K562 (cell line): Measurements from ENCODE around the gene PPFIA3. TPM values are rescaled to one million over a fixed set of nuclear protein-coding genes. Genes with fewer than 3 reads are reported as not detected.

ENCODE experiments used
- ATAC-seq: fragments of 200-7000 bp; cut with Tn5 transposase; 3 replicates; pipeline ENCODE4 v1.9.1; 2020; ENCODE audit warnings: moderate library complexity
- BruUV-seq: library from RNA; stranded (reverse); fragments of 400-500 nt; replicated peaks from 2 replicates; lab custom pipeline; 2021; lab: Mats Ljungman, UMichigan
- CTCF ChIA-PET: fragments of 300-600 bp; formaldehyde crosslinking; extraction: SDS; loops from one replicate; lab custom pipeline; 2021; ENCODE audit warnings: low intra/inter-chr PET ratio; lab: Yijun Ruan, JAX
- POLR2A ChIA-PET: fragments of 300-600, 350-650 bp; sonication (Branson Sonifier 250); formaldehyde crosslinking; extraction: SDS; loops from one replicate; lab custom pipeline; 2021; ENCODE audit warnings: antibody characterized with exemption, inconsistent platforms; lab: Yijun Ruan, JAX
- DNase-seq, 4 experiments: peaks; one replicate each; pipeline versions ENCODE4 v3.0.0 to v3.0.0-alpha.2; 2011 to 2018; ENCODE audit warnings: low spot score in 3 of 4, mixed read lengths in 3 of 4; ENCODE audit errors: extremely low read depth in 1 of 4
- FAIRE-seq: peaks from 2 replicates; lab custom pipeline; 2011; peaks lifted over from hg19 to GRCh38; lab: Jason Lieb, UNC
- H2AFZ ChIP-seq: 2 replicates; pipeline ENCODE4 v1.6.0; 2011; ENCODE audit warnings: low read depth, low read length, control low read depth, inconsistent platforms
- H3K27ac ChIP-seq: fragments of 200-600 bp; 3 replicates; pipeline ENCODE4 v1.8.0; 2011; ENCODE audit warnings: low read depth, mild to moderate bottlenecking, control low read depth, inconsistent platforms, low read length, moderate library complexity, mixed read lengths; ENCODE audit errors: extremely low read depth
- H3K27me3 ChIP-seq, 2 experiments: fragments of 300-600 bp in 1 of 2; 2 replicates in 1 of 2; 3 replicates in 1 of 2; pipeline versions ENCODE4 v1.6.0 to v1.8.0; 2011; ENCODE audit warnings: inconsistent platforms in 2 of 2, low read length in 2 of 2, mild to moderate bottlenecking in 1 of 2, mixed read lengths in 1 of 2, moderate library complexity in 1 of 2; ENCODE audit not compliant: control insufficient read depth in 2 of 2, insufficient read depth in 2 of 2
- H3K36me3 ChIP-seq: fragments of 300-600 bp; 3 replicates; pipeline ENCODE4 v1.8.0; 2011; ENCODE audit warnings: mild to moderate bottlenecking, low read length, inconsistent platforms; ENCODE audit not compliant: control insufficient read depth, insufficient read depth
- H3K4me1 ChIP-seq, 2 experiments: fragments of 200-600 bp in 1 of 2; replicated peaks in 1 of 2; 2 replicates in 1 of 2; 3 replicates in 1 of 2; pipeline versions ENCODE4 v1.5.1 to v1.8.0; 2011; ENCODE audit warnings: inconsistent platforms in 2 of 2, low read length in 2 of 2, mild to moderate bottlenecking in 1 of 2, mixed read lengths in 1 of 2, moderate library complexity in 1 of 2; ENCODE audit not compliant: control insufficient read depth in 2 of 2, insufficient read depth in 2 of 2
- H3K4me2 ChIP-seq: 2 replicates; pipeline ENCODE4 v1.6.1; 2011; ENCODE audit warnings: low read length, control low read depth, inconsistent platforms, mixed read lengths; ENCODE audit not compliant: insufficient read depth
- H3K4me3 ChIP-seq: fragments of 200-600 bp; sonication (generic), shearing (Covaris generic); 2 replicates; pipeline ENCODE4 v1.5.1; 2016; ENCODE audit warnings: control low read depth, inconsistent platforms
- H3K79me2 ChIP-seq: fragments of 200-600 bp; 3 replicates; pipeline ENCODE4 v1.8.0; 2011; ENCODE audit warnings: low read length, inconsistent platforms; ENCODE audit not compliant: control insufficient read depth, insufficient read depth
- H3K9ac ChIP-seq, 2 experiments: 2 replicates each; pipeline versions ENCODE4 v1.6.0 to v1.6.1; 2011; ENCODE audit warnings: low read depth in 2 of 2, low read length in 2 of 2, control low read depth in 1 of 2, inconsistent platforms in 1 of 2, mild to moderate bottlenecking in 1 of 2, mixed read lengths in 1 of 2; ENCODE audit not compliant: insufficient read depth in 1 of 2
- H3K9me1 ChIP-seq: one replicate; pipeline ENCODE4 v1.6.0; 2011; ENCODE audit warnings: inconsistent platforms, mild to moderate bottlenecking, low read length, moderate library complexity; ENCODE audit not compliant: control insufficient read depth, insufficient read depth
- H3K9me3 ChIP-seq: replicated peaks from 2 replicates; pipeline ENCODE4 v1.5.1; 2011; ENCODE audit warnings: low read depth, low read length, inconsistent platforms; ENCODE audit not compliant: control insufficient read depth, insufficient read depth
- H4K20me1 ChIP-seq: replicated peaks from 2 replicates; pipeline ENCODE4 v1.6.1; 2011; ENCODE audit warnings: low read length, inconsistent platforms, mixed read lengths; ENCODE audit not compliant: control insufficient read depth, insufficient read depth
- POLR2G ChIP-seq: fragments of 200-400 bp; formaldehyde crosslinking; IDR thresholded peaks from 2 replicates; pipeline ENCODE4 v1.6.1; 2017; ENCODE audit warnings: low read depth, mild to moderate bottlenecking, antibody characterized with exemption, low read length, moderate library complexity
- RBFOX2 ChIP-seq: fragments of 200-400 bp; formaldehyde crosslinking; IDR thresholded peaks from 2 replicates; pipeline ENCODE4 v1.6.1; 2017; ENCODE audit warnings: low read depth, mild to moderate bottlenecking, low read length, moderate library complexity
- WGBS: fragments of 100-300 bp; shearing (Covaris generic); methylation state at CpG from one replicate; pipeline ENCODE4 v1.1.6; 2016; ENCODE audit warnings: low coverage, mixed read lengths; ENCODE audit not compliant: insufficient coverage; ENCODE audit errors: missing lambda C conversion rate; 5-methylcytosine and 5-hydroxymethylcytosine counted together
- in situ Hi-C: fragments of 300-500 bp; cut with MboI; formaldehyde crosslinking; loops from 4 replicates; pipeline ENCODE4 v1.15.0; 2018; ENCODE audit warnings: inconsistent platforms, mixed read lengths
- intact Hi-C: fragments of 100-400 bp; cut with micrococcal nuclease; formaldehyde crosslinking; loops from 2 replicates; pipeline ENCODE4 v1.14.2; 2022
- polyA plus RNA-seq, 8 experiments: library from polyadenylated mRNA; depleted of rRNA in 4 of 8; stranded (reverse) in 5 of 8; unstranded in 3 of 8; fragments of >200 nt; fragmentation: Nextera tagmentation in 2 of 8; fragmentation: Illumina TruSeq in 1 of 8; extraction: Ambion mirVana in 2 of 8; extraction: Trizol in 1 of 8; gene quantifications; 2 replicates each; pipeline versions ENCODE4 v1.2.1 to v1.2.3, GENCODE V29; 2011 to 2014; ENCODE audit warnings: inconsistent platforms in 1 of 8, missing spikeins in 1 of 8
- total RNA-seq, 7 experiments: library from RNA; depleted of rRNA in 6 of 7; stranded (reverse); fragments of >200 nt in 6 of 7; fragmentation: Illumina TruSeq in 2 of 7; extraction: Trizol in 2 of 7; gene quantifications; 2 replicates each; pipeline versions ENCODE4 v1.2.1 to v1.2.3, GENCODE V29; 2011 to 2021; ENCODE audit warnings: low replicate concordance in 1 of 7
- TF ChIP-seq, protein P1 (sequence below): fragments of 450-650 bp; IDR thresholded peaks from 2 replicates; pipeline ENCODE4 v1.6.1; 2016; ENCODE audit warnings: missing biosample characterization, missing genetic modification characterization

PPFIA3 gene
- total and polyA plus RNA-seq, 9 of the 15 experiments (the other 6 are each of a cell fraction or from before 2014, with no cell fraction given): 0.10 to 53.0 (median 17.6) TPM

DNA sequence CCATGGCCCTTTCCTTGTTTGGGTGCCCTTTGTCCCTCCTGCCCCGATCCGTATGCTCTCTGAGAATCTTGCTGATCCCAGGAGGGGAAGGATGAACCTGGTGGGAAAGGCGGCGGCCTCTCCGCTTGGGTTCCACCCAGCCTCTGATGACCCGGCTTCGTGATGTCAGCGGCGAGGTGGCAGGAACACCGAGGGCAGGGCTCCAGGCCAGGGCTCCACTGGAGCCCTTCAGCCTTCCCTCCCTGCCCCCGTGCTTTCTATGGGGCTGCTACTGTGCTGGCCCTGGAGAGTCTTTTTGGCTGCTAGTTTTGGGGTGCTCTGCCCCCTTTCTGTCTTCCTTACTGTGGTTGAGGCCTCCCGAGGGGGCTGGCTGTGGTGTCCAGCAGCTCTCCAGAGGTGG is 17.0 kb upstream of the PPFIA3 start:
- Histone ChIP-seq H3K9ac (no peak overlapping the region), H4K20me1 (peaks cover 29% of the 10 kb centered on the region), H3K79me2 (peaks cover 37% of the 10 kb centered on the region), H2AFZ (no peak overlapping the region), H3K27me3 (no peaks in the 10 kb centered on the region), H3K9me1 (peaks cover 11% of the 10 kb centered on the region), H3K27ac (no peak overlapping the region), H3K4me1 (peaks cover 0 to 38% of the 10 kb centered on the region in 2 experiments; a peak in 3 of 5 replicates)
- CTCF ChIA-PET: no interaction called here
- no peak for FAIRE-seq
- in situ Hi-C loops: no loop called here
- peak; percentile 60 for TF ChIP-seq POLR2G
- TF ChIP-seq, protein P1, sequence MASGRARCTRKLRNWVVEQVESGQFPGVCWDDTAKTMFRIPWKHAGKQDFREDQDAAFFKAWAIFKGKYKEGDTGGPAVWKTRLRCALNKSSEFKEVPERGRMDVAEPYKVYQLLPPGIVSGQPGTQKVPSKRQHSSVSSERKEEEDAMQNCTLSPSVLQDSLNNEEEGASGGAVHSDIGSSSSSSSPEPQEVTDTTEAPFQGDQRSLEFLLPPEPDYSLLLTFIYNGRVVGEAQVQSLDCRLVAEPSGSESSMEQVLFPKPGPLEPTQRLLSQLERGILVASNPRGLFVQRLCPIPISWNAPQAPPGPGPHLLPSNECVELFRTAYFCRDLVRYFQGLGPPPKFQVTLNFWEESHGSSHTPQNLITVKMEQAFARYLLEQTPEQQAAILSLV (tag): no peak
- peak; percentile 60 for TF ChIP-seq RBFOX2
- TF ChIP-seq, all 486 proteins: peak for 2
- BruUV-seq: no TSS peak
- Histone ChIP-seq H3K4me3 (no peak overlapping the region), H3K36me3 (peaks cover 98% of the 10 kb centered on the region), H3K9me3 (no peaks in the 10 kb centered on the region), H3K4me2 (no peak overlapping the region)
- ATAC-seq (no peak), DNase-seq (peak in 1 of 4 experiments; percentile 16)
- POLR2A ChIA-PET: interaction anchor here (1.1 kb wide), 1 partner anchor 12 kb away, joined by 3 read pairs; the partner anchor contains the start of gene LIN7B
- WGBS: 97% methylated on average over 10 of the region's 12 CpGs
- intact Hi-C loops: no loop called here
